ENCODE results near the gene SLC24A3.

DNA sequence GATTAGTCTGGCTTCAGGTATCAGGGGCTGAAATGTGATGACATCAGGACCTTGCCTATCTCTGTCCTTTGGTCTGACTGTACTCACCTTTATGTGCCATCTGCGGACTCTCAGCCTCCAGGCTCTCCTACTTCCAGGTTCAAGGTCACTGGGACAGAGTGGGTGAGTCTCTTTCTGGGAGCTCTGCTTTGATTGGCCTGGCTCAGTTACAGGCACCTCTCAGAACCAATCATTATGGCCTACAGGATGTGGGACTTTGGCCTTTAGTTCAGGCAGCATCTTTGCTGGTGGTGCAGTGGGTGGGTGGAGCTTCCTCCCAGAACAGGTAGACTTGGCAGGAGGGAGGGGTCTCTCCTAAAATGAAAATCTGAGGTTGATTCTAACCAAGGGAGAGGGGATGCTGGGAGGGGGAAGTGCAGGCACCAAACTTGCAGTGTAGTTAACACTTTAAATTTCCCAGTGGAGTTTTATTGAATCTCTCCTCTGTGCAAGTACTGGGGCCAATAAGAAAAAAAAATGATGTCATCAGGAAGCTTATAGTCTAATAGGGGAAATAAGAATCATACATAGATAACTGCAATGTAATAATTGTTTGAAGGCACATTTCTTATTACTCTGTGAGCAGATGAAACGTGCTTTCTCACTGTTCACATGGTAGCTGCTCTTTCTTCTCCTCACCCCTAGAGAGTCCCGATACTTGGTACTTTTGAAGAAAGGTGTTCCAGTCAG is 53.4 kb downstream of the SLC24A3 start:
- TF ChIP-seq CTCF (IDR thresholded peaks at IDR 0.05) (no peak), POLR2A (IDR thresholded peaks at IDR 0.05) (no peak), EP300 (IDR thresholded peaks at IDR 0.05) (no peak)
